Islet precursor cell (in vitro differentiated cells): ENCODE data around the gene ARHGAP6.
A peak's percentile ranks its signal among the peaks of the same experiment; 100 is the strongest.

ENCODE experiments used
- DNase-seq: peaks from one replicate; pipeline ENCODE4 v3.0.0-alpha.2; 2018

ARHGAP6 gene, protein sequence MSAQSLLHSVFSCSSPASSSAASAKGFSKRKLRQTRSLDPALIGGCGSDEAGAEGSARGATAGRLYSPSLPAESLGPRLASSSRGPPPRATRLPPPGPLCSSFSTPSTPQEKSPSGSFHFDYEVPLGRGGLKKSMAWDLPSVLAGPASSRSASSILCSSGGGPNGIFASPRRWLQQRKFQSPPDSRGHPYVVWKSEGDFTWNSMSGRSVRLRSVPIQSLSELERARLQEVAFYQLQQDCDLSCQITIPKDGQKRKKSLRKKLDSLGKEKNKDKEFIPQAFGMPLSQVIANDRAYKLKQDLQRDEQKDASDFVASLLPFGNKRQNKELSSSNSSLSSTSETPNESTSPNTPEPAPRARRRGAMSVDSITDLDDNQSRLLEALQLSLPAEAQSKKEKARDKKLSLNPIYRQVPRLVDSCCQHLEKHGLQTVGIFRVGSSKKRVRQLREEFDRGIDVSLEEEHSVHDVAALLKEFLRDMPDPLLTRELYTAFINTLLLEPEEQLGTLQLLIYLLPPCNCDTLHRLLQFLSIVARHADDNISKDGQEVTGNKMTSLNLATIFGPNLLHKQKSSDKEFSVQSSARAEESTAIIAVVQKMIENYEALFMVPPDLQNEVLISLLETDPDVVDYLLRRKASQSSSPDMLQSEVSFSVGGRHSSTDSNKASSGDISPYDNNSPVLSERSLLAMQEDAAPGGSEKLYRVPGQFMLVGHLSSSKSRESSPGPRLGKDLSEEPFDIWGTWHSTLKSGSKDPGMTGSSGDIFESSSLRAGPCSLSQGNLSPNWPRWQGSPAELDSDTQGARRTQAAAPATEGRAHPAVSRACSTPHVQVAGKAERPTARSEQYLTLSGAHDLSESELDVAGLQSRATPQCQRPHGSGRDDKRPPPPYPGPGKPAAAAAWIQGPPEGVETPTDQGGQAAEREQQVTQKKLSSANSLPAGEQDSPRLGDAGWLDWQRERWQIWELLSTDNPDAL (N-terminal part only)

DNA sequence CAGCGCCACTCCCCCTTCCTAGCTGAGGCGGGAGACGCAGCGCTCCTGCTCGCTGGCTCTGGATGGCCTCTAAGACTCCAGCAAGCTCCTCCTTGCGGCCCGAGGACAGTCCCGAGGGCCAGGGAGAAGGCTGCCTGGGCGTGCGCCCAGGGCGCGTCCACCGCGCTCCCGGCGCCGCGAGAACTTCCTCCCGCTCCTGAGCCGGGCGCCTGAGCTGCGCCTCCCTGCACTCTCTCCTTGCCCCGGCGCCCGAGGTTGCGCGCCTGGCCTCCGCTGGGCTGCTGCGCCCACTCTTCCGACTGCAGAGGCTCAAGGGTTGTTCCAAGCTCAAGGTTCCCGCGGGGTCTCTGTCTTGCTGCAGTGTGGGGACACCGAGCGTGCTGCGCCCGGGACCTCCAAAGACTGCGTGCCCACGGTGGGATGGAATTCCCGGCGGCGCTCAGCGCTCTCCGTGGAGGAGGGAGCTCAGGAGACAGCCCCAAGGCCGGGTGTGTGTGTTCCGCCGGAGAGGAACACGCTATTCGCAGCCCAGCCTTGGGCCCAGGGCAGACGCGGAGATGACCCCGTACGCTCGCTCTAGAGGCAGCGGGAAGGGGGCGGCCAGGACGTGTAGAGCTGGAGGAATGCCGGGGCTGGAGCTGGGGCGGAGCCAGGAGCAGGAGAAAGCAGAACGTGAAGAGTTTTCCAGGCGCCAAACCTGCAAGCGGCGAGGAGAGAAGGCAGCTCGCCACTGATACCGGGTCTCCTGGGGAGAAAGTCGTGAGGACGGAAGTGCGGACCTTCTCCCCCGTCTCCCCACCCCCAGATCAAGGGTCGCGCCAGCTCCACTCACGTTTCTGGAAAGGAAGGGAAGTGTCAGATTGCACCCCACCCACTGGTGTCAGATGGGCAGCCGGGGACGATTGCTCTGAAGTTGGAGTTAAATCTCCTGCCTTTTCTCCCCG, at the start of gene ARHGAP6:
Gene ARHGAP6 (minus strand): TSS at position 753 of the 944 bp plus-strand sequence. CDS start 1,092 bp downstream, outside the sequence.
- peak; percentile 79 for DNase-seq

DNA sequence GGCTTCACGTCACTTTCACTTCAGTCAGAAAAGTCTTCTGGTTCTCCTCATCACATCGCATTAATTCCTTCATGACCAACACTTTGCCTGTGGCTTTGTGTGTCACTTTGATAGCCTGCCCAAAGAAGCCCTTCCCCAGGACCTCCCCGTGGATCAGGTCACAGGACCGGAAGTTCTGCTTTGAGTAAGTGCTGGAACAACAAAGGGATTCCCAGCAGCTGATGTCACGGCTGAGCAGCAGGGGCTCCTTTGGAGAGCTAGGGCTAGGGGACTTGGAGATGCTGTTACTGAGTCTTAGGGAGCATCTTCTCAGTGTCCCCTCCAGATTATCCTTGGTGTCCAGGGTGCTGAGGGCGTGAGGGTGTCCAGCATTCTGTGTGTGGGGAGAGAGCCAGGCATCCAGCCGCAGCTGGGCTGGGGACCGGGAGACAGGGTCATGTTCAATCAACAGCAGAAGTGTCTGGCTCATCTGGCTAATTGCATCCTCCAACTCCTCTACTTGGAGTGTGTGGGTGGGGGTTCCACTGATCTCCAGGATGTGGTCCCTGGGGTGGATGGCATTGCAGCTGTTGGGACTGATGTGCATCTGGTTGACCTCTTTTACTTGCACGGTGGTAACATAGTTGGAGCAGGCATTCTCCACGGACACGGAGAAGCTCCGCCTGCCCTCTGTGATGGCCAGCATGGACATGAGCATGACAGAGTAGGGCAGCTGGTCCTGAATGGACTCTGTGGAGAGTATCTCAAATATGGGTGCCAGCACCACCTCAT, 39.2 kb upstream of the ARHGAP6 start:
- peak; percentile 75 for DNase-seq

DNA sequence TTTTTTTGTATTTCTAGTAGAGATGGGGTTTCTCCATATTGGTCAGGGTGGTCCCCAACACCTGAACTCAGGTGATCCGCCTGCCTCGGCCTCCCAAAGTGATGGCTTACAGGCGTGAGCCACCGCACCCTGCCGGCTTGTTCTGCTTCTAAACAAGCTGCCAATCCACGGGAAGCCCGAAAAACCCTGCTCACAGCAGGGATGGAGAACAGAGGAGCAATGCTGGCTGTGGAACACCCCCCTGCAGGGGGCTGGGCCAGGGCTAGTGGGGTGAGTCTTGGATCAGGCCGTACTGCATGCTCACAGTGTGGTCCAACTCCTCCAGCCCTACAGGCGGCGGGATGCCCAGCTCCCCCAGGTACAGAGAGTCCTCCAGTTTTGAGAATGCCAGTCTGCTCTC, 38.1 kb upstream of the ARHGAP6 start:
- DNase-seq = no peak

DNA sequence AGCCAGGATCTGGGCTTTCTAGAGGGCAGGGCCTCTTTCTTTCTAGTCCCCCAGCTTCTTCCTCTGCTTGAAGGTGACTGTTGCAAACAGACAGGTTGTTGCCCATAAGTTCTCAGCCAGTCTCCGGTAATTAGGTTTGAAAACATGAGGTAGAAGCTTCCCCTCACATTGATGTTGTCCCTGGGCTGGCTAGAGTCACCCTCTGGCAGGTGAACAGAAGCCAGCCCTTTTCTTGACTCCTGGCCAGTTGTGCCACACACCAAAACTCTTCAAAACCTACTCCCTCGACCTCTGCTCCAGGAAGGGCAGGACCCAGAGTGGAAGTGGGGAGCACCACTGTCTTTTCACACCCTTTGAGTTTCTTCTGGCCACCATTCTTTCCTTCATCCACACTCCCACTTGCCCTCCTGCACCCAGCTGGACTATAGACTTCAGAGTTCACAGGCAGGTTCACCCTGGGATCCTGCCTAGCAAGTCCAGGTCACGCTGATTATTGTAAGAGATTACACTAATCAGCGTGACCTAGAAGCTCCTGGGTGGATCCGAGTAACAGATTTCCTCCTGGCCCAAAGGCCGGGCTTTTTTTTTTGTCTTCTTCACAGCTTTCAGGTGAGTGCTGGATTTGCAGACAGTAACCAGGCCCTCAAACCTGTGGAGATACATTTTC, 37.4 kb upstream of the ARHGAP6 start:
- no peak for DNase-seq

DNA sequence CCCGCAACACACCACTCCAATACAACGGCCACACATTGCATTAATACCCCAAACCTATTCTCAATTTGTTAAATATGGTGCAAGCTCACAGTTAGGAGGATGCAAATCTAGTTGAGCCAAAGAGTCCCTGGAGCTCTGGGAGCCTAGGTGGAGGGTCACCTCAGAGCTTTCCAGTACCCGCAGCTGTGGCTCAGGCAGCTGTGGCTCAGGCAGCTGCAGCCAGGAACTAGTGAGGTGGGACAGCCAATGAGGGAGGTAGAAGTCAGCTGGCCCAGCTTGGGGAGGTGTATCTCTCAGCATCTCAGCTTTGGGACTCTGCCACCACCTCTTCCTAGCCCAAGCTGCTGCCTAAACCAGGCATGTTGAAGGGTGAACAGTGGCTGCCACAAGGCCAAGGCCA, 36.7 kb upstream of the ARHGAP6 start:
- DNase-seq = no peak

DNA sequence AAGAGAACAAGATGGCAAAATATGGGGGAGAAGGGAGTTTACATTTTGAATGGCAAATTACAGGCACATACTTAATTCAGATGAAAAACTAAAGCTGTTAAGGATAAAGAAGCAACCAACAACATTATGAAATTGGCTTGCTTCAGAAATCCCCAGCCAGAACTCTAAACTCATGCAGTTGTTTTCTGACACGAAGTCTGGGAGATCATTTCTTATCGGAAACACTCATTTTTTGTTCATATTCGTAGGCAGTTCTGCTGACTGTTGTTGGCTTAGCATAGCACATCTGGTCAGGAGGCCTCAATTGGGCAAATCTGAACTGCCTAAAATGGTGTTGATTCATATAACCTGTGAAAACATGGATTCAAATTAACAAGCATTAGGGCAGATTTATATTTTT, 33.0 kb upstream of the ARHGAP6 start:
- DNase-seq = no peak

DNA sequence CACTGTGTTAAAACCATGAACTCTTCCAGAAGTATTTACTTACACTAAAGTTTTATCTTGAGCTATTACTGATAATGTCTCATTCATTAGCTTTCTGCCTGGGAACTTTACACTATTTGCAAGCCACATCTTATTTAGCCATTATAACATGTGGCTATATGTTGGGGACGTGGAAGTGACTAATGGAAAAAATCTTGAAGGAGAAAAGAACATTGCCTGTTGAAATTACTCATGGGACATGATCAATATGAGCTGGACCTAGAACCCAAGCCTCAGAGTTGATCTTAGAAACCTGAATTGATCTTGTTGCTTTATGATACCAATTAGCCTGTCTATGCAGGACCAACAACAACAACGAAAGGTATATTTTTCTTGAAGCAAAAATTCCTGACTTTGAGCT, 22.5 kb upstream of the ARHGAP6 start:
- DNase-seq = no peak

DNA sequence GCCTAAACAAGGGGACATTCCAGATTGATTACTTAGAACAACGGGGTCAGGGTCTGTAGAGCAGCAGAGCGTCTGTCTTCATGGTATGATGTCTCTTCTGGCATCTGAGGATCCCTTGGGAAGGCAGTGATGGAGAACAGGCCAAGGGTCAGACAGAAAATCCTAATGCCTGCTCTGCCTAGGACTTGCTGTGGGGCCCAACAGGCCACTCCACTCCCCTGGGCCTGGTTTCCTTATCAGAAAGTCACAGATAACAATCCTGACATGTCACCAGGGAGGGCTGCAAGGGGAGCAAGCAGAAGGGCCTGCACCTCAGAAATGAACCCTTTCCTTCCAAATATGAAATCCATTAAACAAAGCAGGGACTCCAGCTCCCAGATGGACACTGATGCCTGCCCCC, 21.4 kb upstream of the ARHGAP6 start:
- DNase-seq = no peak

DNA sequence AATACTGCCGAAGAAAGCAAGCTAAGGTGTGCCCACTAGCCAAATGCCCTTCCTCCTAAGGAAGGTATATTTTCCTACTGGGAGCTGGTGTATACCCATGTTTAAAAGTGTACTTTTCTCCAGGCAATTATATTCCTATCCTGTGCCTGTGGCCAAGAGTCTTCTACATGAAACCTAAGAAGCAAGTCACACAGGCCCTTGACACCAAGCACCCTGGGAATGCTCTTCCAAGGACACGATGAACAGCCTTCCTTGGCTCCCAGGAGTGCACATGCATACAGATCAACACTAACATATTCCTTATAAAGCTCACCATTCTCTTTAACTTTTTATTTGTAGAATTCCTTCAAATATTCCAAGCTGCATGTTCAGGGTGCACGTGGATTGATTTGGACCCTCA, 17.3 kb upstream of the ARHGAP6 start:
- no peak for DNase-seq

DNA sequence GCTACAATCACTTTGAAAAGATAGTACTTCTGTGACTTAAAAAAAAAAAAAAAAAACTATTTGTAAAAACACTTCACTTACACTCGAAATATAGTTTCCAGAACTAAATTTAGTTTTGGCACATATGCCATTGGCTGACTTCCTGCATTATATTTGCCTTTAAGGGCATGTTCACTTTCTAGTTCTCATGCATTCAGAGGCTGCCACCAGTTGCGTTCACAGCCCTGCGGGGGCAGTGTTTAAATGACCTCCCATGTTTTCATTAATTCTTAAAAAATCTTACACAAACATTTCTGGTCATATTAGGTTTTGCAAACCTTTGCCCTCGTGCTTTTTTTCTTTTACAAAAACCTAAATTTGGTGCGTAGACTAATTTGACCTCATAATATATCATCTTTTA, 12.4 kb upstream of the ARHGAP6 start:
- DNase-seq = no peak

DNA sequence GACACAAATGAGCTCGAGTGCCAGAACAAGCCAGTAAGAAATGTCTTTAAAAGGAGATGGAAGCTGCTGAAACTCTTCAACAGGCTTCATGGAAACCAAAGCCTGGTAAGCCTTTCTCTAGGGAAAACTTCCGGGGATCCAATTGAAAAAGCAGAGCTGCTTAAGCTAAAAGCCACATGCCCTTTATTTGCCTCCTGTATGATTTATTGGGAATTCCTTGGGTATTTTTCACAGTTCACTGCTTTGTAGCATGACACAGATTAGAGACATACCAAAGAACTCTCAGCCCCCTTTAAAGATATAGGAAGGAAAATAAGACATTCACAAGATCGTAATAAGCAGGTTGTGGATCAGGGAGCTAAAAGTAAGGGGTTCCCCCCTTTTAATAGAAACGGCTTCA, 6.5 kb upstream of the ARHGAP6 start:
- DNase-seq = no peak

DNA sequence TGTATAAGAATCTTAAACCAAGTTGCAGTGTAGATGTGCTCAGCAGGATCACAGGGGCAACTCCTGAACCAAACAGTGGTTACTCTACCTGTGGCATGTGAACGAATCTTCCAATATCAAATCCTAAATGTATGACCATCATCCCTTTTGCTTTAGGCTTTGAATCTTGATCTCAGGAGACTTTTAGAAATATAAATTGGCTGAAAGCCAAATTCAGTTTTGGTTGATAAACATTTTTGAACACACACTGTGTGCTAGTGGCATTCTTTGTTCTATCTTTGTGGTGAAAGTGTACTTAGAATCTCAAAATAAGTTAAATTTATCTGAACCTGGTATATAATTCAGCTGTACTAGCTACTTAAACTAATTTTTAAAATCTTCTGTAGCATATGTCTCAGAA, 4.6 kb upstream of the ARHGAP6 start:
- no peak for DNase-seq

DNA sequence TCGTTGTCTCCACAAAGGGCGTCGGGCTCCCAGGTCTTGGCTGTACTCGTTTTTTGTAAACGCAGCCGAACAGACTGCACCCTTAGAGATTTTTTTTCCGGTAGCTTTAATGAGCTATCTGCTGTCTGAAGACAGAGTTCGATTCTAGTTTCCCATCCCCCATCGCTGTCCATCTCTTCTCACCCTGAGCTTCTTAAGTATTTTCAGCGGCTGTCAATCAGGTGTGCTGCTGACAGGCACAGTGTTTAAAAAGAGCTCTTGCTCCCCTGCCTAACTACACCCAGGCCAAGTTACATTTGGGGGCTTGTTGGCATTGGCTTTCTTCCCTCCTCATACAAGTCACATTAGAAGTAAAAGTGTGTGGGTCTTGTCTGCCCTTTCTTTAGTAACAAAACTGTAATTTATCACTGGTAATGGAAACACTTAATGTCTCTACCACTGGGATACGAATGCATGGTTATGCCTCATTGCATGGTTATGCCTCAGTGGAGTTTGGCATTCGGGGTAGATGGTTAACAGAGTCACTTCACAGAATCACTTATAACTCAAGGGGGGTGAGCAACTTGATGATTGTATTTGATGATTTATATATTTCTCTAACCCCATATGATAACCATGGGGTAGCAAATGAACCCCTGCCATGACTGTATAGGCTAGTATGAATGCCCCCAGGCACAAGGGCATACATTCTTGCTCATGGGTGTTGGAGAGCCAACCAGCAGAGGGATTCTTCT, 1.4 kb upstream of the ARHGAP6 start:
- DNase-seq = no peak

DNA sequence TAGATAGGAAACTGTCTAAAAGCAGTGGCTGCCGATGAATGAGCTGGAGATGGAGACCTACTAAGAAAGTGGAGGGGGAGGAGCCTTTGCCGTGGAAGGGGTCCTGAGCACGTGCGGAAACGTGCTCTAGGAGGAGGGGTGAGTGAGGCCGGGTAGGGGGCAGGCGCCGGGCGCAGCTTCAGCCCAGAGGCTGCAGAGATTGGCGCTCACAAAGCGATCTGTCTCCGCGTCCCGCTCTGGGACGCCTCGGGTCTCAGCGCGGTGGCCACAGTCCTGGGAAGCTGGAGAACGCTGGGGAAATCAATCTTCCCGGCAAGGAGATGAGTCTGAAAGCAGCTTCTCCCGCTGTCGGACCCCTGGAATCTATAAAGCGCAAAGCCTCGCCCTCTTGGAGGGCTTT, 444 bp upstream of the ARHGAP6 start:
- DNase-seq = peak; percentile 68

DNA sequence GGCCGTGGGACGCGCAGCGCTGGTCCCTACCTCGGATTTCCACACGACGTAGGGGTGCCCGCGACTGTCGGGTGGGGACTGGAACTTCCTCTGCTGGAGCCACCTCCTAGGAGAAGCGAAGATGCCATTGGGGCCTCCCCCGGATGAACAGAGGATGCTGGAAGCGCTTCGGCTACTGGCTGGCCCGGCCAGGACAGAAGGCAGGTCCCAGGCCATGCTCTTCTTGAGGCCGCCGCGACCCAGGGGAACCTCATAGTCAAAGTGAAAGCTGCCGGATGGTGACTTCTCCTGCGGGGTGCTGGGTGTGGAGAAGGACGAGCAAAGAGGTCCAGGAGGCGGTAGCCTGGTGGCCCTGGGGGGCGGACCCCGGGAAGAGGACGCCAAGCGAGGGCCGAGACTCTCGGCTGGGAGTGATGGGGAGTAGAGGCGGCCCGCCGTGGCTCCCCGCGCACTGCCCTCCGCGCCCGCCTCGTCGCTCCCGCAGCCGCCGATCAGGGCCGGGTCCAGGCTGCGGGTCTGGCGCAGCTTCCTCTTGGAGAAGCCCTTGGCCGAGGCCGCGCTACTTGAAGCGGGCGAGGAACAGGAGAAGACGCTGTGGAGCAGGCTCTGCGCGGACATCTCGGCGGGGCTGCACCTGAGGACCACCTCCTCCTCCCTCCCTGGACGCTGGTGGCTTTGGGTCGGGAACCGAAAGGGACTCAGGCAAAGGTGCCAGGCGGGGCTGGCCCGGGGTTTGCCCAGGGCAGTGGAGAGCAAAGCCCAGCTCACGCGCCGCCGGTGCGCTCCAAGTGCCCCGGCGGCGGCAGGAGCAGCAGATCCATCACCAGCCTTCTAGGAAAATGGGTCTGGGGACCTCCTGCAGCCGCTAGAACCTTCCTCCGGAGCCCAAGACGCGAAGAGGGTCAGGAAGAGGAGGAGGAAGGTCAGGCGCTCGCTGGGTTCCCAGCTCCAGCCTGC, 1.2 kb downstream of the ARHGAP6 start:
- peak; percentile 55 for DNase-seq

DNA sequence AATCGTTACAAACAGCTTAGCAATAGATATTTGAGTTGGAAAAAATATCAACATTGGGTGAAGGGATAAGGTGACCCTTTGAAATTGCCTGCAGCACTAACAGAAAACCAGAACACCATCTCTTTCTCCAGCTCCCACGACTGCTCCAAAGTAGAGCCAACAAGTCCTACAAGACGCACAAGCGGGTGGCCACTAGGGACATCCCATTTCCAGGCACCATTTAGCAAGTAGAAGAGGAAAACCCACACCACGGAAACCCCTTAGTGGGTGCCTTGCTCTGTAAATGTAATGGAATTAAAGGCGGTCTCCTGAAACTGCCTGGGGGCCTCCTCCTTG, 1.9 kb downstream of the ARHGAP6 start:
- no peak for DNase-seq

DNA sequence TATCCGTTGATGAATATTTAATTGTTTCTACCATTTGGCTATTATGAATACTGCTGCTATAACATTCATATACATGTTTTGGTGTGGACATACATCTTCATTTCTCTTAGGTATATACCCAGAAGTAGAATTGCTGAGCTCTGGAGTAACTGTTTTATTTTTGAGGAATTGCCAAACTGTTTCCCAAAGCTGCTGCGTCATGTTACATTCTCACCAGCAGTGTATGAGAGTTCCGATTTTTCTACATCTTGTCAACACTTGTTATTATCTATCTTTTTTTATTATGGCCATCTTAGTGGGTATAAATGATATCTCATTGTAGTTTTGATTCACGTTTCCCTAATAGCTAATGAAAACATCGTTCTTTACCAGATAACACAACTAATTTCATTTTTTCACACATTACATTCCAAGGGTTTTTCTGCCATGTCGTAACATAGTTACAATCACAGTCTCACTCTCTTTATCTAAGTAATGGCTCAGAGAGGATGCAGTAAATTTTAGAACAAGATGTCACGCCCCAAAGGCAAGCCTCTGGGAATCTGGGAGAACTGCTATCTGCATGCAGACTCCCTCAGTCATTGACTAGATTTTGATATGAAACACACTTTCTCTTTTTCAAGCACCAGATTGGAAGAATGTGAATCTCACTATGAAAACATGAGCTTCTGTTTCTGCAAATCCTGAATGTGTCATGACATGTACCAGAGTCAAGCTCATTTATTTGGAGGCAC, 10.3 kb downstream of the ARHGAP6 start:
- no peak for DNase-seq

DNA sequence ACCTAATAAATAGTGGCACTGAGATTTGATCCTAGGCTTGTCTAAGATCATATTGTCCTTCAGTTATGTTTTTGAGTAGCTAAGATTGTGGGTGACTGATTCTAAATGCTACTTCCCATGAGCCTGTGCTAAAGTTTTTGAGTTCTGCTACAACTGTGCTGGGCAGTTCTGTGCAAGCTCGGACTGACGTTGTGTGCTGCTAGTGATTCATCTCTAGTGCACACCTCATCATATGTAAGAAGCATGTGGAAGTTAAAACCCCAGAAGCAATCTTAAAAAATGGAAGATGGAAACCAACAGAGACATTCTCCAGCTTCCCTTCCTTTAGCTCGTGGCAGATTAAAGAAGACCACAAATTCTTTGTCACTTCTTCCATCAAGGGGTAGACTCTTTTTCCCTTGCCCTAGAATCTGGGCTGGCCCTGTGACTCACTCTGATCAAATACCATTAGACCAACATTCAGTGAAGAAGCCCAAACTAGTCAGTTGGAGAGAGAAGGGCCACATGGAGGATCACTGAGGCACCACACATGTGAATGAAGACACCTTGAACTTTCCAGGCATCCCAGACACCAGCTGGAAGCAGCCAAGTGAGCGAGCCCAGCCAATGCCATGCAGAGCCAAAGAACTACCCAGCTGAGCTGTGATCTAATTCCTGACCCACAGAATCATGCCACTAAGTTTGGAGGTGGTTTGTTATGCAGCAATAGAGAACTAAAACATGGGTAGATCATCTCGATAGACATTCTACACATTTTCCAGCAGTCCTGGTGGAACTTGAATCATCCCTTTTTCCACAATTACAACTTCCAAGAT, 16.8 kb downstream of the ARHGAP6 start:
- DNase-seq = no peak
